ENCODE measurements around the gene C1QA. TPM values are rescaled to one million over a fixed set of nuclear protein-coding genes. Genes with fewer than 3 reads are reported as not detected.
A peak's percentile ranks its signal among the peaks of the same experiment; 100 is the strongest.

C1QA gene
- polyA plus RNA-seq, 1 experiment: not detected

GRCh38 chr1:22654692-22655091, 18.3 kb downstream of the C1QA start:
- ChIA-PET POLR2A (no interaction called here), CTCF (interaction anchor here (1.4 to 2.3 kb wide), 3 partner anchors 13 to 239 kb away, joined by 6 to 11 read pairs (median 6); no protein-coding TSS in a partner anchor)
- H3K4me3 ChIP-seq (ENCODE audit: low read depth, low read length): no peak overlapping the region
- H3K36me3 ChIP-seq (ENCODE audit: control insufficient read depth, insufficient read depth, low read length): no peaks in the 10 kb centered on the region
- H3K27me3 ChIP-seq (ENCODE audit: control insufficient read depth, insufficient read depth, low read length): peaks cover 27% of the 10 kb centered on the region
- no peak for DNase-seq (ENCODE audit: low read depth)
- no peak for TF ChIP-seq CTCF (IDR thresholded peaks at IDR 0.05; ENCODE audit: insufficient read depth, low read depth, low read length)

- ChIA-PET CTCF (interaction anchor here (1.2 kb wide), 1 partner anchor 12 kb away, joined by 3 read pairs; no protein-coding TSS in a partner anchor), POLR2A (no interaction called here)
- no peak overlapping the region for H3K4me3 ChIP-seq (ENCODE audit: low read depth, low read length)
- peaks cover 19% of the 10 kb centered on the region for H3K27me3 ChIP-seq (ENCODE audit: control insufficient read depth, insufficient read depth, low read length)
- DNase-seq (ENCODE audit: low read depth): no peak
- 0 out of 2 replicates have a peak, but pooled peaks have one; percentile 3 for TF ChIP-seq CTCF (IDR thresholded peaks at IDR 0.05; ENCODE audit: insufficient read depth, low read depth, low read length)
- no peaks in the 10 kb centered on the region for H3K36me3 ChIP-seq (ENCODE audit: control insufficient read depth, insufficient read depth, low read length)
These were observed 22.1 kb downstream of the C1QA start for GRCh38 chr1:22658385-22659163.

- no peak for TF ChIP-seq CTCF (IDR thresholded peaks at IDR 0.05; ENCODE audit: insufficient read depth, low read depth, low read length)
- Histone ChIP-seq H3K27me3 (ENCODE audit: control insufficient read depth, insufficient read depth, low read length) (peaks cover 12% of the 10 kb centered on the region), H3K36me3 (ENCODE audit: control insufficient read depth, insufficient read depth, low read length) (no peaks in the 10 kb centered on the region), H3K4me3 (ENCODE audit: low read depth, low read length) (no peak overlapping the region)
- POLR2A ChIA-PET: no interaction called here
- DNase-seq (ENCODE audit: low read depth): no peak
- CTCF ChIA-PET: no interaction called here
These were observed 24.4 kb downstream of the C1QA start for GRCh38 chr1:22660716-22661241.

GRCh38 chr1:22661880-22662279, 25.5 kb downstream of the C1QA start:
- ChIA-PET CTCF (interaction anchor here (1.6 to 3.2 kb wide), 2 partner anchors 14 to 268 kb away, joined by 3 to 9 read pairs; no protein-coding TSS in a partner anchor), POLR2A (no interaction called here)
- H3K27me3 ChIP-seq (ENCODE audit: control insufficient read depth, insufficient read depth, low read length): peaks cover 7% of the 10 kb centered on the region
- no peaks in the 10 kb centered on the region for H3K36me3 ChIP-seq (ENCODE audit: control insufficient read depth, insufficient read depth, low read length)
- no peak for TF ChIP-seq CTCF (IDR thresholded peaks at IDR 0.05; ENCODE audit: insufficient read depth, low read depth, low read length)
- no peak for DNase-seq (ENCODE audit: low read depth)
- no peak overlapping the region for H3K4me3 ChIP-seq (ENCODE audit: low read depth, low read length)

- no peaks in the 10 kb centered on the region for H3K36me3 ChIP-seq (ENCODE audit: control insufficient read depth, insufficient read depth, low read length)
- CTCF ChIA-PET: interaction anchor here (1.1 to 3.2 kb wide), 5 partner anchors 10 to 268 kb away, joined by 3 to 9 read pairs (median 4); partner anchors contain the start of gene C1QC
- peaks cover 7% of the 10 kb centered on the region for H3K27me3 ChIP-seq (ENCODE audit: control insufficient read depth, insufficient read depth, low read length)
- H3K4me3 ChIP-seq (ENCODE audit: low read depth, low read length): no peak overlapping the region
- POLR2A ChIA-PET: no interaction called here
- no peak for DNase-seq (ENCODE audit: low read depth)
- TF ChIP-seq CTCF (IDR thresholded peaks at IDR 0.05; ENCODE audit: insufficient read depth, low read depth, low read length): no peak
These were observed 25.9 kb downstream of the C1QA start for GRCh38 chr1:22662318-22662717.
